CD4-positive, alpha-beta T cell (primary cell): Measurements from ENCODE around the gene MTRR. TPM values are rescaled to one million over a fixed set of nuclear protein-coding genes. Genes with fewer than 3 reads are reported as not detected.

Experiments
- ATAC-seq: fragments of 200-7000 bp; cut with Tn5 transposase; one replicate; pipeline ENCODE4 v1.10.0; 2022; ENCODE audit warnings: mild to moderate bottlenecking; ENCODE audit not compliant: poor library complexity
- CTCF ChIA-PET: fragments of 350-600 bp; sonication (Branson Sonifier 250); formaldehyde crosslinking; loops from one replicate; lab custom pipeline; 2021; ENCODE audit warnings: antibody characterized with exemption, inconsistent platforms; lab: Charles Lee
- POLR2A ChIA-PET: fragments of 350-600 bp; sonication (Branson Sonifier 250); formaldehyde crosslinking; loops from one replicate; lab custom pipeline; 2021; ENCODE audit warnings: antibody characterized with exemption, inconsistent platforms; lab: Charles Lee
- DNase-seq, 14 experiments: peaks; one replicate each; pipeline ENCODE4 v3.0.0-alpha.2; 2013 to 2020; ENCODE audit warnings: mixed read lengths in 2 of 14
- H3K27ac ChIP-seq, 2 donors: one replicate each; pipeline versions ENCODE4 v1.5.1 to v1.7.0; 2013; ENCODE audit warnings: low read length in 2 of 2, low read depth in 1 of 2, mild to moderate bottlenecking in 1 of 2
- H3K27me3 ChIP-seq, 2 experiments: 1 replicate in 1 of 2; 2 replicates in 1 of 2; pipeline versions ENCODE4 v1.6.1 to v1.7.0; 2013; ENCODE audit warnings: low read length in 2 of 2, control low read depth in 1 of 2, mild to moderate bottlenecking in 1 of 2, moderate library complexity in 1 of 2; ENCODE audit not compliant: insufficient read depth in 2 of 2, control insufficient read depth in 1 of 2
- H3K36me3 ChIP-seq: one replicate; pipeline ENCODE4 v1.6.1; 2013; ENCODE audit warnings: low read length, control low read depth; ENCODE audit not compliant: insufficient read depth
- H3K4me1 ChIP-seq: one replicate; pipeline ENCODE4 v1.6.1; 2013; ENCODE audit warnings: low read length, control low read depth; ENCODE audit not compliant: insufficient read depth
- H3K4me3 ChIP-seq: one replicate; pipeline ENCODE4 v1.5.1; 2013; ENCODE audit warnings: mild to moderate bottlenecking, low read length, moderate library complexity
- H3K9me3 ChIP-seq, 2 experiments: 1 replicate in 1 of 2; 2 replicates in 1 of 2; pipeline versions ENCODE4 v1.6.1 to v1.7.0; 2013; ENCODE audit warnings: low read length in 2 of 2, mild to moderate bottlenecking in 2 of 2, control low read depth in 1 of 2, moderate library complexity in 1 of 2; ENCODE audit not compliant: control insufficient read depth in 1 of 2, insufficient read depth in 1 of 2
- H3K27ac Mint-ChIP-seq: one replicate; pipeline ENCODE4 v1.8.0; 2020; ENCODE audit warnings: mixed read lengths
- H3K27me3 Mint-ChIP-seq: one replicate; pipeline ENCODE4 v1.8.0; 2021; ENCODE audit warnings: mixed read lengths
- H3K36me3 Mint-ChIP-seq: one replicate; pipeline ENCODE4 v1.8.0; 2021; ENCODE audit warnings: low read depth, mixed read lengths
- H3K4me1 Mint-ChIP-seq: one replicate; pipeline ENCODE4 v1.8.0; 2021; ENCODE audit warnings: low read depth, mixed read lengths
- H3K4me3 Mint-ChIP-seq: one replicate; pipeline ENCODE4 v1.8.0; 2020; ENCODE audit warnings: mild to moderate bottlenecking, mixed read lengths
- H3K9me3 Mint-ChIP-seq: one replicate; pipeline ENCODE4 v1.8.0; 2020; ENCODE audit warnings: mixed read lengths
- intact Hi-C, 2 experiments: fragments of 100-400 bp; cut with DNase I in 1 of 2; cut with micrococcal nuclease in 1 of 2; formaldehyde crosslinking; loops; one replicate each; pipeline versions ENCODE4 v1.15.1 to v1.9.0; 2023 to 2025; cut with DNase I, micrococcal nuclease
- total RNA-seq, 174 experiments: library from RNA in 2 of 174; stranded (reverse) in 2 of 174; gene quantifications; one replicate each; pipeline ENCODE4 v1.2.3 and lab custom pipeline; 2021 to 2026
- TF ChIP-seq, protein P1 (sequence below): fragments of 200-600 bp; IDR thresholded peaks from one replicate; pipeline ENCODE4 v1.8.0; 2022; ENCODE audit warnings: antibody characterized with exemption, mild to moderate bottlenecking

Gene MTRR
- total RNA-seq, 2 experiments from 2014 or later: 74.6 to 77.5 TPM

DNA sequence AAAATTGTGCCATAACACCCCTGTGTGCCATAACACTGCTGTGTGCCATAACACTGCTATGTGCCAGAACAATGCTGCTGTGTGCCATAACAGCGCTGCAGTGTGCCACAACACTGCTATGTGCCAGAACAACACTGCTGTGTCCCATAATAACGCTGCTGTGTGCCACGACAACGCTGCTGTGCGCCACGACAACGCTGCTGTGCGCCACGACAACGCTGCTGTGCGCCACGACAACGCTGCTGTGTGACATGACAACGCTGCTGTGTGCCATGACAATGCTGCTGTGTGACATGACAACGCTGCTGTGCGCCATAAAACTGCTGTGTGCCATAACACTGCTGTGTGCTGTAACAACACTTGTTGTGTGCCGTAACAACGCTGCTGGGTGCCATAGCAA lies 44.0 kb upstream of the MTRR start:
- no peak for ATAC-seq
- no peak overlapping the region for H3K4me3 Mint-ChIP-seq

DNA sequence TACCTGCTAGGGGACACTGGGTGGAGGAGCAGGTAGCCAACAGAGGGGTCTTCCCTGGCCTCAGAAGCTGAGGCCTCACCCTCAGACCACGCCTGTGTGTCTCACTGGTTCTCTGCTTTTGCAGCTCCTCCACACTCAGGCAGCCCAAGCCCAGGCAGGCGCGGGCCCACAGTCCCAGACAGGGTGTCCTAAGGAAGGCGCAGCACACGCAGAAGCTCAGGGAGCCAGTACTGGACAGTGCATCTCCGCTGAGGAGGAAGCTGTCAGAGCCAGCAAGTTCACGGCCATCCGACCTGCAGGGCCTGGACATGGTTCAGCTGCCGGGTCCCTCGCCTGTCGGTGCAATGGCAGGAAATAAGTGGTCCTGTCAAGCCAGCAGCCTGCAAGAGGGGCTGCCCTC lies 43.3 kb upstream of the MTRR start:
- peaks cover 37% of the 10 kb centered on the region for H3K27me3 Mint-ChIP-seq
- ATAC-seq (no peak), DNase-seq (no peak)
- H3K27ac Mint-ChIP-seq: no peak overlapping the region
- no peaks in the 10 kb centered on the region for H3K36me3 Mint-ChIP-seq
- ChIA-PET POLR2A (no interaction called here), CTCF (no interaction called here)
- Histone ChIP-seq H3K9me3 (no peaks in the 10 kb centered on the region), H3K27ac (no peak overlapping the region), H3K4me1 (no peaks in the 10 kb centered on the region), H3K27me3 (peaks cover 4% of the 10 kb centered on the region in 2 experiments), H3K4me3 (no peak overlapping the region), H3K36me3 (no peaks in the 10 kb centered on the region)
- no peaks in the 10 kb centered on the region for H3K9me3 Mint-ChIP-seq
- no peaks in the 10 kb centered on the region for H3K4me1 Mint-ChIP-seq
- H3K4me3 Mint-ChIP-seq: no peak overlapping the region
- intact Hi-C loops: no loop called here
- TF ChIP-seq, protein P1, sequence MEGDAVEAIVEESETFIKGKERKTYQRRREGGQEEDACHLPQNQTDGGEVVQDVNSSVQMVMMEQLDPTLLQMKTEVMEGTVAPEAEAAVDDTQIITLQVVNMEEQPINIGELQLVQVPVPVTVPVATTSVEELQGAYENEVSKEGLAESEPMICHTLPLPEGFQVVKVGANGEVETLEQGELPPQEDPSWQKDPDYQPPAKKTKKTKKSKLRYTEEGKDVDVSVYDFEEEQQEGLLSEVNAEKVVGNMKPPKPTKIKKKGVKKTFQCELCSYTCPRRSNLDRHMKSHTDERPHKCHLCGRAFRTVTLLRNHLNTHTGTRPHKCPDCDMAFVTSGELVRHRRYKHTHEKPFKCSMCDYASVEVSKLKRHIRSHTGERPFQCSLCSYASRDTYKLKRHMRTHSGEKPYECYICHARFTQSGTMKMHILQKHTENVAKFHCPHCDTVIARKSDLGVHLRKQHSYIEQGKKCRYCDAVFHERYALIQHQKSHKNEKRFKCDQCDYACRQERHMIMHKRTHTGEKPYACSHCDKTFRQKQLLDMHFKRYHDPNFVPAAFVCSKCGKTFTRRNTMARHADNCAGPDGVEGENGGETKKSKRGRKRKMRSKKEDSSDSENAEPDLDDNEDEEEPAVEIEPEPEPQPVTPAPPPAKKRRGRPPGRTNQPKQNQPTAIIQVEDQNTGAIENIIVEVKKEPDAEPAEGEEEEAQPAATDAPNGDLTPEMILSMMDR: no peak

More for the DNA sequence above, 44.0 kb upstream of the MTRR start:
- H3K27ac Mint-ChIP-seq: no peak overlapping the region
- Histone ChIP-seq H3K27me3 (peaks cover 4% of the 10 kb centered on the region in 2 experiments), H3K9me3 (no peaks in the 10 kb centered on the region), H3K4me3 (no peak overlapping the region), H3K27ac (no peak overlapping the region), H3K4me1 (no peaks in the 10 kb centered on the region), H3K36me3 (no peaks in the 10 kb centered on the region)
- POLR2A ChIA-PET: no interaction called here
- CTCF ChIA-PET: no interaction called here
- H3K27me3 Mint-ChIP-seq: peaks cover 37% of the 10 kb centered on the region
- H3K9me3 Mint-ChIP-seq: no peaks in the 10 kb centered on the region
- H3K36me3 Mint-ChIP-seq: no peaks in the 10 kb centered on the region
- DNase-seq: no peak
- no peaks in the 10 kb centered on the region for H3K4me1 Mint-ChIP-seq
- TF ChIP-seq, protein P1: no peak
- intact Hi-C loops: no loop called here

DNA sequence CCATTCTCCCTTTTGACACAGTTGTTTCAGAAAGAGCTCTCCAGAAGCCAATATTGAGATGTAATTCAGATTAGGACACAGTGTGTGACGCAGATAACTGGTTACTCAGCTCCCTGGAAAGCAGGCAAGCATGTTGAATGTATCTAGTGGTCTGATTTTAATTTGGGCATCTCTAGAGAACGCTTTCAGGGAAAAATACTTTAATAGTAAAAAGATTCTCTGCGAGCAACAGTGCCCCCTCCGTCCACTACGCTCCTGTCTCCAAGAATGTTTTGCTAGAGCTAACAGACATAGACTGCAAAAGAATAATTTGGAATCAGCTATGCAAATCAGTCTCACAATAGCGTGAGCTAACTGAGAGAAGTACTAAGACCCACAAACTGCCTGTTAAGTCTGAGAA lies 41.3 kb upstream of the MTRR start:
- no peak for DNase-seq
- Mint-ChIP-seq H3K27ac (no peak overlapping the region), H3K9me3 (no peaks in the 10 kb centered on the region), H3K36me3 (no peaks in the 10 kb centered on the region), H3K27me3 (peaks cover 29% of the 10 kb centered on the region), H3K4me1 (no peaks in the 10 kb centered on the region), H3K4me3 (no peak overlapping the region)
- no peak overlapping the region for H3K27ac ChIP-seq
- no peaks in the 10 kb centered on the region for H3K36me3 ChIP-seq
- ChIA-PET POLR2A (no interaction called here), CTCF (no interaction called here)
- no peak for ATAC-seq
- H3K27me3 ChIP-seq: peaks cover 0 to 4% of the 10 kb centered on the region in 2 experiments
- H3K4me1 ChIP-seq: no peaks in the 10 kb centered on the region
- intact Hi-C loops: no loop called here
- TF ChIP-seq, protein P1: no peak
- H3K4me3 ChIP-seq: no peak overlapping the region
- H3K9me3 ChIP-seq: no peaks in the 10 kb centered on the region
